GM21619 (cell line): ENCODE results near the gene SPATA45.
"Not testable (repeated sequence)": the region's sequence is repeated elsewhere in the genome, so short reads cannot be mapped to it uniquely, and the experiment has no call there.

ENCODE experiments used
- ATAC-seq: cut with Tn5 transposase; IDR thresholded peaks from one replicate; pipeline ENCODE4 v1.9.1; 2021; ENCODE audit not compliant: unreplicated experiment

The SPATA45 gene

DNA sequence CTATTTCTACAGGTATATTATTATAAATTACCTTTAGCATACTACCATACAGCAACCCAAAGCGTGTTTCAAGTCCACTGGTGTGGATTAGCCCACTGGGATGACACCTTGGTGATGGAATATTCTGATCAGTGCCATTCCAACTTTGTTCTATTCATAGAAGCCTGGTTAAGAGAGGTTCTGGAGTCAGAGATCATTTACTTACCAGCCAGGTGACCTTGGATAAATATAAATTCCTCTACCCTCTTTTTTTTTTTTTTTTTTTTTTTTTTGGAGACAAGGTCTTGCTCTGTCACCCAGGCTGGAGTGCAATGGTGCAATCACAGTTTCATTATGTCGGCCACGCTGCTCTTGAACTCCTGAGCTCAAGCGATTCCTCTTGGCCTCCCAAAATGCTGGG lies at the start of gene SPATA45:
Gene SPATA45 (minus strand): TSS at position 101 of the 400 bp plus-strand sequence. CDS start 11,500 bp downstream, outside the sequence.
- ATAC-seq = no peak

DNA sequence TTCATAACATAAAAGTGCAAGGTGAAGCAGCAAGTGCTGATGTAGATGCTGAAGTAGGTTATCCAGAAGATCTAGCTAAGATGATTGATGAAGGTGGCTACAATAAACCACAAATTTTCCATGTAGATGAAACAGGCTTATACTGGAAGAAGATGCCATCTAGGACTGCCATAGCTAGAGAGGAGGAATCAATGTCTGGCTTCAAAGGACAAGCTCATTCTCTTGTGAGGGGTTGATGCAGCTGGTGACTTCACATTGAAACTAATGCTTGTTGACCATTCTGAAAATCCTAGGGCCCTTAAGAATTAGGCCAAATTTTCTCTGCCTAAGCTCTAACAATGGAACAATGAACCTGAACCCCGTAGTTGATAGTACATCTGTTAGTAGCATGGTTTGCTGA lies 44.7 kb upstream of the SPATA45 start:
- ATAC-seq = no peak

DNA sequence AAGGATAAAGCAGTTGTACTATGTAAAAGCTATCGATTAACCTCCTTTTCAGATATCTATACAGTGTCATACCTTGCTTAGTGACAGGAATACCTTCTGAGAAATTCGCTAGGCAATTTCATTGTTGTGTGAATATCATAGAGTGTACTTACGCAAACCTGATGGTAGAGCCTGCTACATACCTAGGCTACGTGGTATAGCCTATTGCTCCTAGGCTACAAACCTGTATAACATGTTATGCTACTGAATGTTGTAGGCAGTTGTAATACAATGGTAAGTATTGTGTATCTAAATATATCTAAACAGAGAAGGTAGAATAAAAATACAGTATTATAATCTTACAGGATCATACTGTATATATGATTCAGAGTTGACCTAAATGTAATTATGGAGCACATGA lies 37.1 kb upstream of the SPATA45 start:
- ATAC-seq = no peak

GRCh38 chr1:212879947-212880690 lies 32.7 kb upstream of the SPATA45 start:
- ATAC-seq = no peak

DNA sequence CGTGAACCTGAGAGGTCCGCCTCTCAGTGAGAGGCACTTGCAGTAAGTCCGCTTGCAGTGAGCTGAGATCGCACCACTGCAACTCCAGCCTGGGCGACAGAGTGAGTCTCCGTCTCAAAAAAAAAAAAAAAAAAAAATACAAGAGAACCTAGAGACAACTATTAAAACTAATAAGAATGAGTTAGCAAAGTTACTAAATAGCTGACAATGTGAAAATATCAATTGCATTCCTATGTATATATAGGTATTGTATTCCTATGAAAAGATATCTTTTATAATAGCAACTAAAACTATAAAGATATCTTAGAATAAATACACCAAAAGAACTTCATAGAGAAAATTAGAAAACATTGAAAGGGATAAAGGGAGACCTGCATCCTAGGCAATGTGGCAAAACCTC lies 31.0 kb upstream of the SPATA45 start:
- ATAC-seq = no peak

- ATAC-seq = peak; percentile 84
Observed at GRCh38 chr1:212873518-212873917, 26.1 kb upstream of the SPATA45 start.

DNA sequence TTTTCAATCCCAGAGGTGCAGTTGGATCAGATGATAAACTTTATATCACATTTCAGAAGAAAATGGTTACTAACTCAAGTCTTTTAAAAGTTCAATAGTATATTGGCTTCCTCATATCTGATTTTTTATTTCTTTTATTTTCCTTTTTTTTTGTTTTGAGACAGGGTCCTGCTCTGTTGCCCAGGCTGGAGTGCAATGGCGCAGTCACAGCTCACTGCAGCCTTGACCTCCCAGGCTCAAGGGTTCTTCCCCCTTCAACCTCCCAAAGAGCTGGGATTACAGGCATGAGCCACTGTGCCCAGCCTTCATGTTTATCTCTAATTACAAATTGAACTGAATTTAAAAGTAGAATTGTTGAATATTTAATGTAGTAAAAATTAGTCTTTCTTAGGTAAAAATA lies 24.5 kb upstream of the SPATA45 start:
- ATAC-seq = no peak

DNA sequence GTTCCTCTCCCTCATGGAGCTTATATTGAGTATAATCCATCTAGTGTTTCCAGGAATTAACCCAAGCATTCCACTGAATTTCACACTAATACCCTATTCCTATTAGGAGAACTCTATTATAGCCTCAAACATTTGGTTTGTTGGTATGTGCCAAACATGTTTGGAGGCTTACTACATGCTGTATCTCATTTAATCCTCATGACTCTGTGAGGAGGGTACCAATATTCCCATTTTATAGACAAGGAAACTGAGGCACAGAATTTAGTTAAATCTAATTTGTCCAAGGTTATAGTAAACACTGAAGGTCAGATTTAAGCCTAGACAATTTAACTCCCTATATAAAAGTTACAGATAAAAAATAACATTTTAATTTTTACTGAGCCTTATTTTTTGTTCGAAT lies 19.7 kb upstream of the SPATA45 start:
- ATAC-seq = no peak

DNA sequence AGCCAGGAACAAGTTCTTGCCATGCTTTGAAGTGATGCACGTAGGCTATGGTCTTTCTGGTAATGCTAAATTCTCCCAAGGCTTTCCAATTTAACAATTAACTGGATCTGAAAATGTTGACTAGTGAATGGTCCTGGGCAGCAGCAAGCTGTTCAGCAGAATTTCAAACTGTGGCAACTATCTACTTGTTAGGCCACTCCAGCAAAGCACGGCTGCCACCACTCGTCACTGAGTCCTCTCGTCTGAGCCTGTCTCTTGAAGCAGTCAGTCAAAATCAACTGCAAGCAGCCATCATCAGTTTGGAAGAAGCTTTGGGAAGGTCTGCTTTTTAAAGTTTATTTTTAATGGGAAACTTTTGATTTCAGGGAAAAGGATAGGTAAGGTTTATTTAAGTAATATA lies 16.8 kb upstream of the SPATA45 start:
- ATAC-seq = no peak

GRCh38 chr1:212863345-212863744 lies 15.9 kb upstream of the SPATA45 start:
- not testable (repeated sequence) for ATAC-seq

GRCh38 chr1:212862111-212862690 lies 14.8 kb upstream of the SPATA45 start:
- ATAC-seq = no peak

DNA sequence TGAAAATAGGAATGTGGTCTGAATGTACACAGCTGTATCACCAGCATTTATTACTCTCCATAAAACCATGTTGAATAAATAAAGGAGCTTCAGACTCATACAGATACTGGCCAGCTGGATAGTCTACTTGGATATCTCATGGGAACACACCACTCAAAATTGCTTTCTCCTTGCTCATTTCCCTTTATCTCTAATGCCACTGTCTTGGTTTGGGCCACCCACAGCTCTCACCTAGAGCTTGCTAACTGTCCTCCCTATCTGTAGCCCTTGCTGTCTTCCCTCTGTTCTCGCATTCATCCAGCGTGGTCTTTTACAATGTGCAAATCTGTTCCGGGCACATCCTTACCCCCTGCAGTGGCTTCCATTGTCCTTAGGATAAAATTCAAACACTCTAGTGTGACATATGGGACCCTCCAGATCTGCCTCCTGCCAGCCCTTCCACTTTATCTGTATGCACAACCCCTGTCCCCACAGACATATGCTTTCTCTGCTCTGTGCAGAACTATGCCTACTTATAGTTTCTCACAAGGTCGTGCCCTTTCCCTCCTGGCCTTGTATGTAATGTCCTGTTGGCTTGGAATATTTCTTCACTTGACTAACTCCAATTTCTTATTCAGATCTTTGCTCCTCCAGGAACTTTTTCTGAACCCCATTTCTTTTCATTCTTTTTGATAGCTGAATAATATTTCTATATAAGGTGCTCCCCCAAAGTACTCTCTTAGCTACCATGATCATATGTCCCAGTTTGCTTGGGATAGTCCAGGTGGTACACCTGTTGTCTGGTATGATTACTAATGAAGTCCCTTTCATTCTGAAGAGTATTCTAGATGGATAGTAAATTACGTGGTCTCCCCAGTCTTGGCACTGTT lies 13.5 kb upstream of the SPATA45 start:
- ATAC-seq = no peak

- ATAC-seq = peak; percentile 24
Observed at GRCh38 chr1:212858461-212859265, 11.2 kb upstream of the SPATA45 start.

- peak; percentile 96 for ATAC-seq
Observed at GRCh38 chr1:212857992-212858460, 10.6 kb upstream of the SPATA45 start, which contains the start of gene FLVCR1. FLVCR1 (plus strand) TSS chr1:212858275; CDS start chr1:212858453, 178 bp downstream.

- ATAC-seq = no peak
Observed at GRCh38 chr1:212856755-212857154, 9.3 kb upstream of the SPATA45 start.

DNA sequence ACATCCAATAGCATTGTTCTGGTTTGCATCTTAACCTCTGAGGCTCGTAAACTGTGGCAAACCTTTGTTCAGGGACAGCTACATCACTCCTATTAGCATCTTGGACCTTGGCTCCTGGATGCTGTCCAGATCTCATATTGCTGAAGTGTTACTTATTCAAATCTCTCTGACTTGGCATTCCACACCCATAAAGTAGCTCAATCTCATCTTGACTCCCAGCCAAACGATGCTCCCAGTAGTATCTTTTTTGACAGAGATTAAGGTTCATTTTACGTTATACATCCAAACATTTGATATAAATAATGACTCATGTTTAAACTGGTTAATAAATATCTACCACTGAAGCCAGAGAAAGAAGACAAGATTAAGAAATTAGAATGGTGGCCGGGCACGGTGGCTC lies 6.2 kb upstream of the SPATA45 start:
- ATAC-seq = no peak

GRCh38 chr1:212852105-212852688 lies 4.7 kb upstream of the SPATA45 start:
- ATAC-seq = no peak

- ATAC-seq = not testable (repeated sequence)
Observed at GRCh38 chr1:212844521-212844920, 2.9 kb downstream of the SPATA45 start.

DNA sequence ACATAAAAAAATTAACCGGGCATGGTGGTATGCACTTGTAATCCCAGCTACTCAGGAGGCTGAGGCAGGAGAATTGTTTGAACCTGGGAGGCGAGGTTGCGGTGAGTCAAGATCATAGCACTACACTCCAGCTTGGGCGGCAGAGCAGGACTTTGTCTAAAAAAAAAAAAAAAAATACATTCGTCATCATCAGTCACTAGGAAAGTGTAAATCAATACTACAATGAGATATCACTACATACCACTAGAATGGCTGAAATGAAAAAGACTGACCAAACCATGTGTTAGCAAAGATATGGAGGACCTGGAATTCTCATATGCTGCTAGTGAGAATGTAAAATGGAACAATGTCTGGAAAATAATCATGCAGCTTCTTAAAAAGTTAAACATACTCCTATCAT lies 9.3 kb downstream of the SPATA45 start:
- no peak for ATAC-seq
